CD4-positive, alpha-beta T cell treated with Interleukin-4 for 4 hours (primary cell): Measurements from ENCODE around the gene RTN4R.

Experiments used
- DNase-seq: peaks from one replicate; pipeline ENCODE4 v3.0.0-alpha.2; 2020

RTN4R gene

DNA sequence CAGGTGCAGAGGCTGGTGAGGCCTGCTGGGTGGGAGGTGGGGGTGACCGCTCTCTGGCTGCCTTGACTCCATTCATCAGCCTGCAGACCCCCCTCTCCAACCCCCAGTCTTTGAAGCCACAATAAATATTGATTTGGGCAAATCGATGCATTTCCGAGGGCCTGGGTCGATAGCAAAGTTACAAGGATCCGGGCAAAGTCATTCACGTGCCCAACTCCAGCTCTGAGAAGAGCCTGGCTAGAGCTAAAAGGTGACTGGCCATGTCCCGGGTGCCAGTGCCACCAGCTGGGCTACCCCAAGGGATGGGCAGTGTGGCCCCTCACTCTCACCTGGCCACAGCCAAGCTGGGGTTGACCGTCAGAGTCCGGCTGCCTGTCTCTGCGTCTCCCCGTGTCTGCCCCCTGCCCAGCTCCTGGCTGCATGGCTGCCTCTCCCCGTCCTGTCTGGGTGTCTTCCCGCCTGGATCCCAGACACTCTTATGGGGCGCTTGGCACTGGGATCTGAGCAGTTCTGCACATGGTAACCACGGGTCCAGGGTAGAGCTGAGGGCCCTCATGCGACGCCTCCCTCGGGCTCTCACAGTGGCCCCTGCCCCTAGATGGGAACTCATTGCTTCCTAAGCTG, 70.6 kb downstream of the RTN4R start:
- DNase-seq: no peak

DNA sequence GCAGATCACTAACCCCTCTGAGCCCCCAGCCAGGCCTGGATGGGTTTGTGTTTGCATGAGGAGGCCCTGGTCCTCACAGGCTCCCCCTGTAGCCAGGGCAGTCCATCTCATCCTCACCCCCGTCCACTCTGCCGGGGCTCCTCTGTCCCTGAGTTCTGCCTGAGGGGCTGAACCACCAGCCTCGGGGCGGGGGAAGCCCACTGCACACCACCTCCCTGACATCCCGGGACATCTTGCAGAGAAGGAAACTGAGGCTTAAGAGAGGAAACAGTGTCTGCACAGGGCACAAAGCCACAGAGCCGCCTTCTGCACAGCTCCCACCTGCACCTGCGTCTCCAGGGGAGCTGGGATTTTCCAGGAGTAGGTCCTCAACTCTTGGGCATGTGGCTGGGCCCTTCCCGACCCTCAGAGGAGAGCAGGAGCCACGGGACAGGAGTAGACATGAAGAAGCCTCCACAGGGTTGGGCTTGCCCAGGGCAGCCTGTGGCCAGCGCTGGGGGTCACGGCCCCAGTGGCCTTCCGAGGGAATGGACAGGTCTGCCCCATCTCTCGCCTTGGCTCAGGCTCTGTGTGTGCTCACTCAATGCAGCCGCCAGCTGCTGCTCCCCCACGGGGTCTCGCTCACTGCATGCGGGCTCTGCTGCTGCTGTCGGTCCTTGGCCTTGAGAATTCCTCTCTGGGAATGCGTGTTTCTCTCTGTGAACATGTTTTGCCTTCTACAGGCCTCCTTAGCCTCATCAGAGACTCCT, 71.8 kb downstream of the RTN4R start:
- no peak for DNase-seq

DNA sequence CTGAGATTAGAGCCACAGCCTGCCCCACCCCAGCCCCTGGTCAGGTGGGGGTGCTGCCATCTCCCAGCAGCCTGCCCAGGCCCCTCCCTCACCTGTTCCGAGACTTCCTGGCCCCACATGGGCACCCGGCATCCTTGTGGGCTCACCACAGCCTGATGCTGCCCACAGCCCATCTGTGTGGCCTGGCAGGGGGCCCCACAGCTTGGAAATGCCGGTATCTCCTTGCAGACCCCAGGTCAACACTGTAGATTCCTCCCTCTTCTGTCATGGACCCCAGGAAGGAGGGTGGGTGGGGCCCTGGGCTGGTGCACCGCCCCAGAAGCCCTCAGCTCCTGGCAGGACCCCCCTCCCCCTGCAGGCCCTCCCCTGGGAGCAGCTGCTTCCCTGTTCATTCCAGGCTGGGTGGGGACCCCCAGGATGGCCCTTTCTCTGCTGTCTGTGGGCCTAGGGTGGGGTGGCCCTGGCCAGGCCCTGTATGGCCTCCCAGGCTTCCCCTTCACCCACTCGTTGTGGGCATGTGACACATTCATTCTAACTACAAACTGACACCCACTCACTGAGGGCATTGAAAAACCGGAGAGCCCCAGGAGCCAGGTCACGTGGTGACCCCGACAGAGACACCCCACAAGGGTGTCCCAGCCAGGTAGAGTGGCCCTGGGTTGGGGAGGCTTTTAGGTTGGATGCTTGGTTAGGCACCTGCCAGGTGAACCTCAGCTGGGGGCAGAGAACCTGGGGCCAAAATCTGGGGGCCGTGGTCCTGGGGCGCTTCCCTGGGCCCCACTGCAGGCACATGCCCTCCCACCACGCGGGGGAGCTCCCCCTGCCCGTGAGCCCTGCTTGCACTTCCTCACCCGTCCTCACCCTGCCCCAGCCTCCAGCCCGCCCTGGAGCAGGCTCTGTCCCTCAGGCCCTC, 73.2 kb downstream of the RTN4R start:
- no peak for DNase-seq

DNA sequence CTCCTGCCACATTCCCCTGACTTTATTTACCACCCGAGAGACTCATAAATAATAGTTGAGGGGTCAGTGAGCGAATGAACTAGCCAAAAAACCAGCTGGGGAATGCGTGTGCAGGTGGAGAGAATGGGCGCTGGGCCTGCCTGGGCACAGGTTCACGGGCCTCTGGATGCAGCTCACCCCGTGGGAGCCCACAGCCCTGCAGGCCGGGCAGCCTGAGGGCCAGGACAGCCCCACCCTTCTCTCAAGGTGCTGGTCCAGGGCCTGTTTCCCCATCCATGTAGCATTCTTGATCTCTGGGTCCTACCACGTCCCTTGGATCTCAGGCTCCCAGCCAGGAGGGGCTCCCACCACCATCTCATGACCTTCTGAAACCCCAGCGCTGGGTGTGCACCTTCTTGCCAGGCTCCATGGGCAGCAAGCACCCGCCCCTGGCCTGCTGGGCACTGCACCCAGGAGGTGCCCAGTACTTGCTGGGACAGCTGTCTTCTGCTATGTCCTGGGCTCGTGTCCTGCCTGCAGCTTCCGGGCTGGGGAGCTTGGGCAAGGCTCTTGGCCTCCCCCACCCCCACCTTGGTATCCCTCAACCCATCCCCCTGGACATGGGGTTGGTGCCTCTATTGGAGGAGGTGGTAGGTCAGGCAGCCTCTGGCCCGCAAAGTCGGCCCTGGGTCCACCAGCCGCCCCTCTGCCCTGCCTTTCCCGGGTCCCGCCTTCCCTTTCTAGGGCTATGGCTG, 74.2 kb downstream of the RTN4R start:
- no peak for DNase-seq

DNA sequence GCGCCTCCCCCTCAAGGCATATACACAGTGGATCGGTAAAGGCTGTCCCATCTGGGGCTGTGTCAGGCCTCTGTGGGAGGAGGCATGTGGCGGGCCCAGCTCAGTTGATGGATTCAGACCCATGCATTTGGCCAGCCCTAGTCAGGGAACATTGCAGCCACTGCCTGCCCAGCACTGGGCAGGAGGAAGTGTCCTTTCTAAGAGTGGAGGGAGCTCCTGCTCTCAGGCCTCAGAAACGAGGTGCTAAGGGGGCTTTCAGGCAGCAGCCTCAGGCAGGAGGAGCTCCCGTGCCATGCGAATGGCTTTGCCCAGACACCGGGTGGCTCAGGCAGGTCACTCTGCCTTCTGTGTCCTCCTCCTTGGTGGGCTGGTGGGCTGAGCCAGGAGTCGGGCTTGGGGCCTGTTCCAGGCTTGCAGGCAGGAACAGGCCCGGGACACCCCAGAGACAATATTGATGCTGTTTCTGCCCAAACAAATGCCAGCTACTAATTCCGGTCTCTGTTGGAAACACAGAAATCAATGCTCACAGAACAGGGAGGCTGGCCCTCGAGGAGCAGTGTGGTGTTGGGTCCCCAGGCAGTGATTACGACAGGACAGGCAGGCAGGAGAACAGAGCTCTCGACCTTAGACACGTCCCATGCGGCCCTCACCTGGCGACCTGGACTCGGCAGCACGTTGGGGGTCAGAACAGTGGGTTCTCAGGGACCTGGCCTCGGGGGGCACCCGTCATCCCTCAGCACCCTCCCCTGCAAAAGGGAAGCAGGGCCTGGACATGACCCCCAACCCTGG, 75.0 kb downstream of the RTN4R start:
- no peak for DNase-seq

DNA sequence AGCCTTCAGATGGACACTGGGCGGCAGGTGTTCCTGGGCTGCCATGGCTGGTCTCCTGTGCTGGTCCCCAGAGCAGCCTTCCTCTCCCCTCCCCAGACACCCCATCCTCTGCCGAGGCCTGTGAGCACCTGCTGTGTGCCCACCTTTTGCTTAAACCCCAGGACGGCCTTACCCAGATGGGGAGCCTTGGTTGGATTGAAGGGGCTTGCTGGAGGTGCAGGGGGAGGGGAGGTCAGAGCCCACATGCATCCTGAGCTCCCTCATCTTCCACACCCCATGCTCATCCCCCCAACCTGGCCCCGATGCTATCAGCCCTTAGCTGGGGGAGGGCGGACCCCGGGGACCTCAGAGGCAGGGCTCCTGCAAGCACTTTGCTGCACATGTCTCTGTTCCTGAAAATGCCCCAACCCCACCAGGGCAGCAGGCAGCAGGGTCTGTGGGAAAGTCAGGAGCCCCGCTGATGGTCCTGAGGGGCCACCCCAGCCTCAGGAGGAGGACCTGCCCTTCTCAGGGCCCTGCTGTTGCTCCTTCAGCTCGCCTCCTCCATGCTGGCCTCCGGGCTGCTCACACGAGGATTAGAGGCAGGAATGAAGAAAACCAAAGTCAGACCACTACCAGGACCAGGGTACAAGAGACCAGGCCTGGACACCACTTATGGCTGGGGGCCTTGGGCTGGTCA, 75.7 kb downstream of the RTN4R start:
- no peak for DNase-seq

DNA sequence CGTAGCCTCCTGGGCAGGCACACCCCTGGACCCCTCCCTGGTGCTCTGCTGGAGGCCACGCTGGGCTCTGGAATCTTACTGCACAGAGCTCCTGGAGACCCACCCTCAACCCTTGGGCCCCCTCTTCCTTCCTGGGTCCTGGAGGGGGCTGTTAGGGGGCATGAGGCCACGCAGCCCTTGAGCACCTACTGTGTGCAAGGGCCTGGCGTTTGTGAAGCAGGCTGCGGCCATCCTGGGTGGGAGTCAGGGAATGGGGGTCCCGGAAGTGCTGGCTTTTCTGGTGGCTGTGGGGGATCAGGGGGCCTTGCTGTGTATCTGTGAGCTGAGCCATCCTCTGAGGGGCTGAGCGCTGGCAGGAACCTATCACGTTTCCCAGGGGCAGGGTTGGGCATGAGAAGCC, 76.3 kb downstream of the RTN4R start:
- no peak for DNase-seq
